ENCODE measurements around the gene ZBTB20. TPM values are rescaled to one million over a fixed set of nuclear protein-coding genes. Genes with fewer than 3 reads are reported as not detected.

ZBTB20 gene
- polyA plus RNA-seq, 4 donors: 0.27 to 2.2 (median 1.3) TPM

DNA sequence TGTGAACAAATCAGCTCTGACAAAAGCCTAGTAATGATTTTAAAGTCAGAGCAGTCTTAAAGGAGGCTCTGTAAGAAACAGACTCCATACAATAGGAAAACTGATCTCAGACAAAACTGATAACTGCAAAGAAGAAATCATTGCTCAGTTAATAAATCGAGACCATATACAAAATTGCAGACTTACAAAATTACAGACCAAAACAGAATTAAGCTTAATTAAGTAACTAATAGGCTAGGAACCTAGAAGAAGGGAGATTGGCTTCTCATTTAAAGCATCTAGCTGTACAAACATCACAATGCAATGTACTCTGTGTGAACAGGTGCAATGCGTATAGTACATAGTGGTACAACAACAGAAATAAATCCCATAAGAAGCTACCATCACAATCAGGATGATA is 46.3 kb downstream of the ZBTB20 start:
- WGBS, 3 donors: 24 to 55% (median 37%) methylated on average over 2 of the region's 2 CpGs
- H3K27ac ChIP-seq (ENCODE audit: low read depth in 1 of 3, low read length in 2 of 3): peak overlapping the region in 1 of 3 donors; percentile 82
- H3K27me3 ChIP-seq (ENCODE audit: control insufficient read depth in 3 of 3, insufficient read depth in 3 of 3, low read length in 3 of 3): no peaks in the 10 kb centered on the region
- H3K4me3 ChIP-seq (ENCODE audit: low read depth in 1 of 3, low read length in 3 of 3): peak overlapping the region in 2 of 3 donors; percentile 53 to 54
- FAIRE-seq: no peak
- H3K4me1 ChIP-seq (ENCODE audit: control insufficient read depth in 3 of 3, insufficient read depth in 2 of 3, low read depth in 1 of 3, low read length in 2 of 3): peaks cover 0 to 5% (median 0%) of the 10 kb centered on the region in 3 donors
- peak in 1 of 2 donors; percentile 10 for DNase-seq
- H3K36me3 ChIP-seq (ENCODE audit: control insufficient read depth in 3 of 3, insufficient read depth in 2 of 3, low read depth in 1 of 3, low read length in 3 of 3): no peaks in the 10 kb centered on the region
- H3K9me3 ChIP-seq (ENCODE audit: control insufficient read depth in 2 of 2, insufficient read depth in 1 of 2, low read depth in 1 of 2, low read length in 1 of 2): no peaks in the 10 kb centered on the region

DNA sequence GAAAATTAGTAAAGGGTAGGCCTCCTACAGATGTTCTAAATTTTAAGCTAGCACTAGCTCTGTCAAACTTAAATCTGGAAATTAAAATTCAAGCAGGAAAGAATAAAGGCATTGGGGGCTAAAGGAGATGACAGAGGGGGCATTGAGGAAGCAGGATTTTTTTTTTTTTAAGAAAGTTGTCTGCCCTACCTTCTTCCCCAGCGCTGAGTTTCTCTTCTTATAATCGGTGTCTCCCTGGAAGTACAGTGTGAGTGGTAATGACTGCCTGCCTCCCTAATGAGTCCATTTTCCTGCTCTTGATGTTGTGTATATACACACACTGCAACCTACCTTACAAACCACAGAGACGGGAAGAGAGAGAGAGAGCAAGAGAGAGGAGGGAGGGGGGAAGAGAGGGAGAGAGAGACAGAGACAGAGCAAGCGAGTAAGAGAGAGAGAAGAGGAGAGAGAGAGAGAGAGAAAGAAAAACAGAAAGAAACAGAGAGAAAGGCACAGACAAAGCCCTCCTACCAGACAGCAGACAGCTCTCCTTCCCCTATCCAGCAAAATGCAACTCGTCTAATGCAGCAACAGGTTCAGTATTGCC is 47.0 kb downstream of the ZBTB20 start:
- 0 to 1% (median 1%) methylated on average over 5 of the region's 5 CpGs for WGBS, 3 donors
- no peak for FAIRE-seq
- H3K4me3 ChIP-seq (ENCODE audit: low read depth in 1 of 3, low read length in 3 of 3): peak overlapping the region in 2 of 3 donors; percentile 53 to 54

GRCh38 chr3:115099134-115099985 is 47.7 kb downstream of the ZBTB20 start:
- DNase-seq (peak; percentile 40 to 50), FAIRE-seq (peak; percentile 23)
- Histone ChIP-seq H3K27me3 (ENCODE audit: control insufficient read depth in 3 of 3, insufficient read depth in 3 of 3, low read length in 3 of 3) (no peaks in the 10 kb centered on the region), H3K9me3 (ENCODE audit: control insufficient read depth in 2 of 2, insufficient read depth in 1 of 2, low read depth in 1 of 2, low read length in 1 of 2) (no peaks in the 10 kb centered on the region), H3K36me3 (ENCODE audit: control insufficient read depth in 3 of 3, insufficient read depth in 2 of 3, low read depth in 1 of 3, low read length in 3 of 3) (no peaks in the 10 kb centered on the region), H3K4me1 (ENCODE audit: control insufficient read depth in 3 of 3, insufficient read depth in 2 of 3, low read depth in 1 of 3, low read length in 2 of 3) (peaks cover 0 to 5% (median 0%) of the 10 kb centered on the region in 3 donors), H3K4me3 (ENCODE audit: low read depth in 1 of 3, low read length in 3 of 3) (peak overlapping the region in 2 of 3 donors; percentile 53 to 54), H3K27ac (ENCODE audit: low read depth in 1 of 3, low read length in 2 of 3) (peak overlapping the region in 2 of 3 donors; percentile 82 to 87)
- WGBS, 3 donors: 10 to 31% (median 23%) methylated on average over 3 of the region's 3 CpGs

More for the DNA sequence above, 47.0 kb downstream of the ZBTB20 start:
- H3K27ac ChIP-seq (ENCODE audit: low read depth in 1 of 3, low read length in 2 of 3): peak overlapping the region; percentile 71 to 87 (median 82)
- no peaks in the 10 kb centered on the region for H3K9me3 ChIP-seq (ENCODE audit: control insufficient read depth in 2 of 2, insufficient read depth in 1 of 2, low read depth in 1 of 2, low read length in 1 of 2)
- peaks cover 0 to 5% (median 0%) of the 10 kb centered on the region in 3 donors for H3K4me1 ChIP-seq (ENCODE audit: control insufficient read depth in 3 of 3, insufficient read depth in 2 of 3, low read depth in 1 of 3, low read length in 2 of 3)
- no peaks in the 10 kb centered on the region for H3K27me3 ChIP-seq (ENCODE audit: control insufficient read depth in 3 of 3, insufficient read depth in 3 of 3, low read length in 3 of 3)
- peak; percentile 65 to 73 for DNase-seq
- H3K36me3 ChIP-seq (ENCODE audit: control insufficient read depth in 3 of 3, insufficient read depth in 2 of 3, low read depth in 1 of 3, low read length in 3 of 3): no peaks in the 10 kb centered on the region

- 39 to 77% (median 63%) methylated on average over 7 of the region's 7 CpGs for WGBS, 3 donors
- DNase-seq: no peak
- FAIRE-seq: no peak
- Histone ChIP-seq H3K9me3 (ENCODE audit: control insufficient read depth in 2 of 2, insufficient read depth in 1 of 2, low read depth in 1 of 2, low read length in 1 of 2) (no peaks in the 10 kb centered on the region), H3K36me3 (ENCODE audit: control insufficient read depth in 3 of 3, insufficient read depth in 2 of 3, low read depth in 1 of 3, low read length in 3 of 3) (no peaks in the 10 kb centered on the region), H3K4me3 (ENCODE audit: low read depth in 1 of 3, low read length in 3 of 3) (no peak overlapping the region), H3K27me3 (ENCODE audit: control insufficient read depth in 3 of 3, insufficient read depth in 3 of 3, low read length in 3 of 3) (no peaks in the 10 kb centered on the region), H3K4me1 (ENCODE audit: control insufficient read depth in 3 of 3, insufficient read depth in 2 of 3, low read depth in 1 of 3, low read length in 2 of 3) (peaks cover 0 to 5% (median 0%) of the 10 kb centered on the region in 3 donors), H3K27ac (ENCODE audit: low read depth in 1 of 3, low read length in 2 of 3) (no peak overlapping the region)
Observed at GRCh38 chr3:115098354-115099073, 48.6 kb downstream of the ZBTB20 start.

DNA sequence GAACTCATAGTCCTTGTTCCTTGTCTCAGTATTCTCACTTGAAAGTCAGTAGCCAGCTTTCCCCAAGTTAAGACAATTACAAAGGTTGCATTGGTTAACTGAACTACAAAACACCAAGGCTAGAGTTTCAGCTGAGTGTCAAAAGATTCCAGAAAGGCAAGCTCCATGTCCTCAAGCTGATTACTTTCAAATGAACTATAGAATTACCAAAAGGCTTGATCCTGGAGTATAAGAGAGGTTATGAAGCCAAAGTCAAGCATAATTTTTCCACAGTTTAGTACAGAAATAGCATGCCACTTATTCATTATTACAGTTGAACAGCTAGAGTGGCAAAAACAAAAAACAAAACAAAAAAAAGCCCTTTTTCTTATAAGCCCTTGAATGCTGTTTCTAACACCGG is 51.9 kb downstream of the ZBTB20 start:
- no peaks in the 10 kb centered on the region for H3K36me3 ChIP-seq (ENCODE audit: control insufficient read depth in 3 of 3, insufficient read depth in 2 of 3, low read depth in 1 of 3, low read length in 3 of 3)
- 56 to 73% (median 66%) methylated on average over 1 of the region's 1 CpG for WGBS, 3 donors
- DNase-seq: no peak
- H3K9me3 ChIP-seq (ENCODE audit: control insufficient read depth in 2 of 2, insufficient read depth in 1 of 2, low read depth in 1 of 2, low read length in 1 of 2): no peaks in the 10 kb centered on the region
- H3K27me3 ChIP-seq (ENCODE audit: control insufficient read depth in 3 of 3, insufficient read depth in 3 of 3, low read length in 3 of 3): no peaks in the 10 kb centered on the region
- no peak overlapping the region for H3K27ac ChIP-seq (ENCODE audit: low read depth in 1 of 3, low read length in 2 of 3)
- no peak for FAIRE-seq
- H3K4me3 ChIP-seq (ENCODE audit: low read depth in 1 of 3, low read length in 3 of 3): no peak overlapping the region
- peaks cover 0 to 6% (median 0%) of the 10 kb centered on the region in 3 donors for H3K4me1 ChIP-seq (ENCODE audit: control insufficient read depth in 3 of 3, insufficient read depth in 2 of 3, low read depth in 1 of 3, low read length in 2 of 3)

GRCh38 chr3:115092220-115092791 is 54.8 kb downstream of the ZBTB20 start:
- Histone ChIP-seq H3K27me3 (ENCODE audit: control insufficient read depth in 3 of 3, insufficient read depth in 3 of 3, low read length in 3 of 3) (no peaks in the 10 kb centered on the region), H3K36me3 (ENCODE audit: control insufficient read depth in 3 of 3, insufficient read depth in 2 of 3, low read depth in 1 of 3, low read length in 3 of 3) (no peaks in the 10 kb centered on the region), H3K4me1 (ENCODE audit: control insufficient read depth in 3 of 3, insufficient read depth in 2 of 3, low read depth in 1 of 3, low read length in 2 of 3) (peaks cover 0 to 5% (median 2%) of the 10 kb centered on the region in 3 donors), H3K9me3 (ENCODE audit: control insufficient read depth in 2 of 2, insufficient read depth in 1 of 2, low read depth in 1 of 2, low read length in 1 of 2) (no peaks in the 10 kb centered on the region), H3K27ac (ENCODE audit: low read depth in 1 of 3, low read length in 2 of 3) (peak overlapping the region in 1 of 3 donors; percentile 5), H3K4me3 (ENCODE audit: low read depth in 1 of 3, low read length in 3 of 3) (no peak overlapping the region)
- DNase-seq (peak; percentile 64 to 67), FAIRE-seq (no peak)
- WGBS, 3 donors: 10 to 19% (median 12%) methylated on average over 4 of the region's 4 CpGs

- Histone ChIP-seq H3K4me3 (ENCODE audit: low read depth in 1 of 3, low read length in 3 of 3) (no peak overlapping the region), H3K36me3 (ENCODE audit: control insufficient read depth in 3 of 3, insufficient read depth in 2 of 3, low read depth in 1 of 3, low read length in 3 of 3) (no peaks in the 10 kb centered on the region), H3K27me3 (ENCODE audit: control insufficient read depth in 3 of 3, insufficient read depth in 3 of 3, low read length in 3 of 3) (no peaks in the 10 kb centered on the region), H3K4me1 (ENCODE audit: control insufficient read depth in 3 of 3, insufficient read depth in 2 of 3, low read depth in 1 of 3, low read length in 2 of 3) (peaks cover 0 to 5% (median 2%) of the 10 kb centered on the region in 3 donors), H3K9me3 (ENCODE audit: control insufficient read depth in 2 of 2, insufficient read depth in 1 of 2, low read depth in 1 of 2, low read length in 1 of 2) (no peaks in the 10 kb centered on the region), H3K27ac (ENCODE audit: low read depth in 1 of 3, low read length in 2 of 3) (no peak overlapping the region)
- no peak for FAIRE-seq
- WGBS, 3 donors: 84 to 91% (median 85%) methylated on average over 1 of the region's 1 CpG
- no peak for DNase-seq
Observed at GRCh38 chr3:115090712-115091111, 56.4 kb downstream of the ZBTB20 start.

DNA sequence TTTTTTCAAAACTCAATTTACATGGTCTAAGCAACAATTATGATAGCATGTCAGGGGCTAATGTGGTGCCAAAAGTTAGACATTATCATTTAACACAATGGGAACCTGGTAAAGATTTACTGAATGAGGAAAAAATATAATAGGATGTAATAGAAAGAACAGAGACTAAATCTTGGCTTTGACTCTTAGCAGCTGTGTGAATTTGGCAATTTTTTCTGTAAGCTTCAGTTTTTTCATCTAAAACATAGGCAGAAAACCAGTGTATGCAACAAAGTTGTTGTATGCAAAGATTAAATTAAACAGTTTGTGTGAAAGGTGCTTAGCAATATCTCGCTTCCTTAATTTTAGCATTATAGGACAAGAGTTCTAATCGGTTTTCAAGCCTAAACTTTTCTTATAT is 57.6 kb downstream of the ZBTB20 start:
- DNase-seq: no peak
- peaks cover 0 to 5% (median 2%) of the 10 kb centered on the region in 3 donors for H3K4me1 ChIP-seq (ENCODE audit: control insufficient read depth in 3 of 3, insufficient read depth in 2 of 3, low read depth in 1 of 3, low read length in 2 of 3)
- no peak for FAIRE-seq
- no peaks in the 10 kb centered on the region for H3K9me3 ChIP-seq (ENCODE audit: control insufficient read depth in 2 of 2, insufficient read depth in 1 of 2, low read depth in 1 of 2, low read length in 1 of 2)
- H3K4me3 ChIP-seq (ENCODE audit: low read depth in 1 of 3, low read length in 3 of 3): no peak overlapping the region
- no peak overlapping the region for H3K27ac ChIP-seq (ENCODE audit: low read depth in 1 of 3, low read length in 2 of 3)
- 91 to 92% (median 92%) methylated on average over 2 of the region's 2 CpGs for WGBS, 3 donors
- no peaks in the 10 kb centered on the region for H3K36me3 ChIP-seq (ENCODE audit: control insufficient read depth in 3 of 3, insufficient read depth in 2 of 3, low read depth in 1 of 3, low read length in 3 of 3)
- no peaks in the 10 kb centered on the region for H3K27me3 ChIP-seq (ENCODE audit: control insufficient read depth in 3 of 3, insufficient read depth in 3 of 3, low read length in 3 of 3)
